ENCODE measurements around the gene NEK10. TPM values are rescaled to one million over a fixed set of nuclear protein-coding genes. Genes with fewer than 3 reads are reported as not detected.

The NEK10 gene
- total and polyA plus RNA-seq, 2 of the 13 experiments (the other 11 are each of a cell fraction or from before 2014, with no cell fraction given): 2.8 to 14.2 TPM

- Histone ChIP-seq H3K4me1 (ENCODE audit: insufficient read depth, low read length) (no peaks in the 10 kb centered on the region), H3K27ac (ENCODE audit: extremely low read length, insufficient read depth, low read length) (no peak overlapping the region), H3K9me3 (ENCODE audit: low read length) (no peaks in the 10 kb centered on the region), H3K4me3 (replicated peaks in 1 of 3; ENCODE audit: insufficient read depth in 1 of 3, low read depth in 2 of 3, low read length in 3 of 3) (no peak overlapping the region), H3K9ac (ENCODE audit: insufficient read depth, low read depth, low read length) (no peak overlapping the region), H2AFZ (ENCODE audit: low read length) (no peak overlapping the region), H3K79me2 (ENCODE audit: insufficient read depth, low read length) (no peaks in the 10 kb centered on the region), H3K27me3 (ENCODE audit: control insufficient read depth in 1 of 2, insufficient read depth in 2 of 2, low read length in 2 of 2) (no peaks in the 10 kb centered on the region), H3K4me2 (ENCODE audit: low read depth, low read length) (no peak overlapping the region), H4K20me1 (ENCODE audit: insufficient read depth, low read length) (no peaks in the 10 kb centered on the region), H3K36me3 (replicated peaks in 1 of 2; ENCODE audit: control insufficient read depth in 1 of 2, insufficient read depth in 2 of 2, low read length in 2 of 2) (no peaks in the 10 kb centered on the region)
- FAIRE-seq: no peak
- no TSS peak for BruUV-seq (replicated peaks)
- in situ Hi-C loops (cut with HindIII; ENCODE audit: extremely low pct_ligation_motif_present, low pct_unique_long_range_greater_than_20kb) (no loop called here), intact Hi-C loops (cut with micrococcal nuclease; ENCODE audit: unreplicated experiment) (no loop called here)
- WGBS (ENCODE audit: low lambda C conversion rate): 100% methylated on average over 1 of the region's 1 CpG
- TF ChIP-seq, protein P1, sequence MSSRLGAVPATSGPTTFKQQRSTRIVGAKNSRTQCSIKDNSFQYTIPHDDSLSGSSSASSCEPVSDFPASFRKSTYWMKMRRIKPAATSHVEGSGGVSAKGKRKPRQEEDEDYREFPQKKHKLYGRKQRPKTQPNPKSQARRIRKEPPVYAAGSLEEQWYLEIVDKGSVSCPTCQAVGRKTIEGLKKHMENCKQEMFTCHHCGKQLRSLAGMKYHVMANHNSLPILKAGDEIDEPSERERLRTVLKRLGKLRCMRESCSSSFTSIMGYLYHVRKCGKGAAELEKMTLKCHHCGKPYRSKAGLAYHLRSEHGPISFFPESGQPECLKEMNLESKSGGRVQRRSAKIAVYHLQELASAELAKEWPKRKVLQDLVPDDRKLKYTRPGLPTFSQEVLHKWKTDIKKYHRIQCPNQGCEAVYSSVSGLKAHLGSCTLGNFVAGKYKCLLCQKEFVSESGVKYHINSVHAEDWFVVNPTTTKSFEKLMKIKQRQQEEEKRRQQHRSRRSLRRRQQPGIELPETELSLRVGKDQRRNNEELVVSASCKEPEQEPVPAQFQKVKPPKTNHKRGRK (CRISPR knock-in tag; IDR thresholded peaks at IDR 0.05): no peak
- TF ChIP-seq CAMTA2 (CRISPR knock-in tag; IDR thresholded peaks at IDR 0.05; ENCODE audit: borderline replicate concordance): no peak
- TF ChIP-seq ZNF746 (CRISPR knock-in tag; IDR thresholded peaks at IDR 0.05): no peak
- no peak for TF ChIP-seq ZNF784 (CRISPR knock-in tag; IDR thresholded peaks at IDR 0.05; ENCODE audit: borderline replicate concordance)
- no peak for TF ChIP-seq KAT8 (CRISPR knock-in tag; IDR thresholded peaks at IDR 0.05)
- no peak for TF ChIP-seq ZNF607 (CRISPR knock-in tag; IDR thresholded peaks at IDR 0.05; ENCODE audit: borderline replicate concordance)
- no peak for TF ChIP-seq KLF6 (CRISPR knock-in tag; IDR thresholded peaks at IDR 0.05)
- TF ChIP-seq NR2F6 (IDR thresholded peaks at IDR 0.05): no peak
- no peak for TF ChIP-seq NR2F6 (CRISPR knock-in tag; IDR thresholded peaks at IDR 0.05)
- POLR2A ChIA-PET: no interaction called here
- ATAC-seq: no peak
- no peak for DNase-seq (ENCODE audit: low spot score)
- CTCF ChIA-PET (ENCODE audit: low intra/inter-chr PET ratio, low total read pairs): no interaction called here
Measured at GRCh38 chr3:27202959-27203358, 166.2 kb downstream of the NEK10 start.

All from HepG2 (cell line).